GM12878 (cell line): ENCODE data around the gene ZNF44. TPM values are rescaled to one million over a fixed set of nuclear protein-coding genes. Genes with fewer than 3 reads are reported as not detected.

ENCODE experiments used
- ATAC-seq: fragments of 200-7000 bp; cut with Tn5 transposase; 3 replicates; pipeline ENCODE4 v1.9.1; 2020; ENCODE audit warnings: mild to moderate bottlenecking, moderate library complexity
- BruUV-seq: library from RNA; stranded (reverse); fragments of 400-500 nt; replicated peaks from 2 replicates; lab custom pipeline; 2021; lab: Mats Ljungman, UMichigan
- CTCF ChIA-PET: fragments of 300-600 bp; sonication (Branson Sonifier 250); formaldehyde crosslinking; extraction: SDS; loops from one replicate; lab custom pipeline; 2021; ENCODE audit warnings: inconsistent platforms; lab: Yijun Ruan, JAX
- POLR2A ChIA-PET: fragments of 350-600 bp; formaldehyde crosslinking; extraction: SDS; loops from one replicate; lab custom pipeline; 2021; ENCODE audit warnings: inconsistent platforms; lab: Charles Lee
- RAD21 ChIA-PET: fragments of 300-600 bp; sonication (Branson Sonifier 250); formaldehyde crosslinking; loops from one replicate; lab custom pipeline; 2023; ENCODE audit warnings: antibody characterized with exemption; ENCODE audit not compliant: unreplicated experiment; lab: Charles Lee
- SMC1A ChIA-PET: fragments of 300-600 bp; sonication (Branson Sonifier 250); formaldehyde crosslinking; loops from one replicate; lab custom pipeline; 2023; ENCODE audit not compliant: unreplicated experiment, uncharacterized antibody; lab: Charles Lee
- DNase-seq: peaks from one replicate; pipeline ENCODE4 v3.0.0-alpha.2; 2011; ENCODE audit warnings: low read depth, low spot score
- FAIRE-seq: peaks from 3 replicates; lab custom pipeline; 2011; peaks lifted over from hg19 to GRCh38; lab: Jason Lieb, UNC
- H2AFZ ChIP-seq: 2 replicates; pipeline ENCODE4 v1.6.0; 2011; ENCODE audit warnings: low read depth, low read length, control low read depth; ENCODE audit not compliant: control insufficient read depth
- H3K27ac ChIP-seq: 2 replicates; pipeline ENCODE4 v1.5.1; 2011; ENCODE audit warnings: control low read depth; ENCODE audit not compliant: control insufficient read depth, insufficient read depth
- H3K27me3 ChIP-seq, 2 experiments: replicated peaks in 1 of 2; 2 replicates each; pipeline versions ENCODE4 v1.6.0 to v1.6.1; 2011; ENCODE audit warnings: low read length in 1 of 2; ENCODE audit not compliant: control insufficient read depth in 2 of 2, insufficient read depth in 2 of 2
- H3K36me3 ChIP-seq, 2 experiments: 2 replicates each; pipeline ENCODE4 v1.5.1; 2011; ENCODE audit warnings: low read length in 1 of 2; ENCODE audit not compliant: control insufficient read depth in 2 of 2, insufficient read depth in 2 of 2
- H3K4me1 ChIP-seq: 2 replicates; pipeline ENCODE4 v1.6.1; 2011; ENCODE audit warnings: mild to moderate bottlenecking, low read length, moderate library complexity, mixed read lengths; ENCODE audit not compliant: control insufficient read depth, insufficient read depth
- H3K4me2 ChIP-seq: 2 replicates; pipeline ENCODE4 v1.6.0; 2011; ENCODE audit warnings: control low read depth; ENCODE audit not compliant: control insufficient read depth, insufficient read depth
- H3K4me3 ChIP-seq: fragments of 200-600 bp; sonication (generic); 2 replicates; pipeline ENCODE4 v1.5.1; 2016
- H3K79me2 ChIP-seq: 2 replicates; pipeline ENCODE4 v1.6.0; 2011; ENCODE audit warnings: low read length; ENCODE audit not compliant: control insufficient read depth, insufficient read depth
- H3K9ac ChIP-seq: 2 replicates; pipeline ENCODE4 v1.8.0; 2011; ENCODE audit warnings: low read length, control low read depth, mixed read lengths; ENCODE audit not compliant: control insufficient read depth, insufficient read depth
- H3K9me3 ChIP-seq: replicated peaks from 3 replicates; pipeline ENCODE4 v1.5.1; 2011; ENCODE audit warnings: mild to moderate bottlenecking, low read length; ENCODE audit not compliant: control insufficient read depth, insufficient read depth
- H4K20me1 ChIP-seq: 2 replicates; pipeline ENCODE4 v1.6.0; 2011; ENCODE audit not compliant: control insufficient read depth, insufficient read depth
- BCL11A ChIP-seq: IDR thresholded peaks from 2 replicates; pipeline ENCODE4 v1.6.1; 2011; ENCODE audit warnings: low read depth, low read length
- CREB1 ChIP-seq: IDR thresholded peaks from 2 replicates; pipeline ENCODE4 v1.6.1; 2012; ENCODE audit warnings: low read depth, mild to moderate bottlenecking, inconsistent platforms
- SKIL ChIP-seq: fragments of 450-650 bp; IDR thresholded peaks from 2 replicates; pipeline ENCODE4 v1.6.1; 2017; ENCODE audit warnings: mild to moderate bottlenecking, low read depth, inconsistent platforms; ENCODE audit not compliant: poor library complexity, severe bottlenecking
- YBX1 ChIP-seq: fragments of 450-650 bp; IDR thresholded peaks from 2 replicates; pipeline ENCODE4 v1.6.1; 2016; ENCODE audit warnings: antibody characterized with exemption
- ZNF687 ChIP-seq: fragments of 450-650 bp; IDR thresholded peaks from 2 replicates; pipeline ENCODE4 v1.6.1; 2017; ENCODE audit warnings: mild to moderate bottlenecking, moderate library complexity
- WGBS: methylation state at CpG from one replicate; pipeline ENCODE4 v1.1.6; 2016; ENCODE audit warnings: low lambda C conversion rate; ENCODE audit not compliant: insufficient replicate concordance, insufficient coverage; ENCODE audit errors: missing lambda C conversion rate; 5-methylcytosine and 5-hydroxymethylcytosine counted together
- in situ Hi-C: fragments of 300-500 bp; cut with MboI; formaldehyde crosslinking; loops from 9 replicates; pipeline ENCODE4 v1.14.3; 2018; ENCODE audit warnings: mixed read lengths
- intact Hi-C: fragments of 100-400 bp; cut with micrococcal nuclease; formaldehyde crosslinking; loops from one replicate; pipeline ENCODE4 v1.14.2; 2022; ENCODE audit not compliant: unreplicated experiment
- polyA plus RNA-seq, 11 experiments: library from polyadenylated mRNA; depleted of rRNA in 4 of 11; unstranded in 6 of 11; stranded (reverse) in 5 of 11; fragments of >200 nt; fragmentation: Nextera tagmentation in 4 of 11; fragmentation: Illumina TruSeq in 1 of 11; extraction: Ambion mirVana in 4 of 11; extraction: Trizol in 1 of 11; gene quantifications; 1 replicate in 1 of 11; 2 replicates in 10 of 11; pipeline versions ENCODE4 v1.2.1 to v1.2.3, GENCODE V29; 2011 to 2016; ENCODE audit warnings: inconsistent platforms in 2 of 11, missing spikeins in 2 of 11, low read depth in 1 of 11
- total RNA-seq, 4 experiments: library from RNA; depleted of rRNA in 3 of 4; stranded (reverse); fragments of >200 nt in 3 of 4; fragmentation: Illumina TruSeq in 1 of 4; extraction: Trizol in 1 of 4; gene quantifications; 2 replicates each; pipeline versions ENCODE4 v1.2.1 to v1.2.3, GENCODE V29; 2013 to 2021

Gene ZNF44
- total and polyA plus RNA-seq, 10 of the 15 experiments (the other 5 are each of a cell fraction or from before 2014, with no cell fraction given): 3.7 to 11.3 (median 5.4) TPM

- no peak overlapping the region for H3K4me3 ChIP-seq
- ChIA-PET POLR2A (no interaction called here), CTCF (no interaction called here), SMC1A (no interaction called here), RAD21 (no interaction called here)
- no peak overlapping the region for H3K9ac ChIP-seq
- BruUV-seq: no TSS peak
- in situ Hi-C loops (no loop called here), intact Hi-C loops (no loop called here)
- no peaks in the 10 kb centered on the region for H3K36me3 ChIP-seq
- no peaks in the 10 kb centered on the region; the same call in 1 of the 2 replicates for H4K20me1 ChIP-seq
- 100% methylated on average over 12 of the region's 14 CpGs for WGBS
- ATAC-seq (no peak), DNase-seq (no peak), FAIRE-seq (no peak)
- peaks cover 3% of the 10 kb centered on the region; the same call in 1 of the 2 replicates for H3K4me1 ChIP-seq
- H2AFZ ChIP-seq: no peak overlapping the region
- TF ChIP-seq ZNF687 (no peak), SKIL (no peak), YBX1 (no peak), BCL11A (no peak), CREB1 (no peak)
- H3K4me2 ChIP-seq: no peak overlapping the region
- peaks cover 9% of the 10 kb centered on the region for H3K9me3 ChIP-seq
- no peaks in the 10 kb centered on the region for H3K27me3 ChIP-seq
- H3K27ac ChIP-seq: no peak overlapping the region
- H3K79me2 ChIP-seq: no peaks in the 10 kb centered on the region; the same call in 1 of the 2 replicates
Measured at GRCh38 chr19:12284226-12284625, 10.5 kb downstream of the ZNF44 start.
